GM23338 (cell line): ENCODE results near the gene PKD1L1.

Source experiments
- CREB1 ChIP-seq: fragments of 250-450 bp; sonication (Bioruptor Pico); IDR thresholded peaks from 2 replicates; pipeline ENCODE4 v1.5.0; 2020; ENCODE audit warnings: low read depth, mild to moderate bottlenecking, moderate library complexity
- EZH2 ChIP-seq: fragments of 200-600 bp; sonication (generic); IDR thresholded peaks from one replicate; pipeline ENCODE4 v1.8.0; 2017; ENCODE audit warnings: antibody characterized with exemption, mild to moderate bottlenecking, low read depth; ENCODE audit not compliant: unreplicated experiment
- EZH2phosphoT487 ChIP-seq: fragments of 200-600 bp; sonication (generic); IDR thresholded peaks from one replicate; pipeline ENCODE4 v1.8.1; 2018; ENCODE audit warnings: antibody characterized with exemption; ENCODE audit not compliant: unreplicated experiment
- JUNB ChIP-seq: IDR thresholded peaks from one replicate; pipeline ENCODE4 v1.6.1; 2016; ENCODE audit warnings: antibody characterized with exemption; ENCODE audit not compliant: unreplicated experiment
- NANOG ChIP-seq: IDR thresholded peaks from 2 replicates; pipeline ENCODE4 v1.6.1; 2016; ENCODE audit warnings: antibody characterized with exemption, borderline replicate concordance
- POLR2AphosphoS5 ChIP-seq: IDR thresholded peaks from 2 replicates; pipeline ENCODE4 v1.6.1; 2016; ENCODE audit warnings: antibody characterized with exemption, low read depth
- STAT1 ChIP-seq: IDR thresholded peaks from one replicate; pipeline ENCODE4 v1.6.1; 2016; ENCODE audit warnings: antibody characterized with exemption; ENCODE audit not compliant: unreplicated experiment
- ZNF114 ChIP-seq: fragments of 250-450 bp; sonication (Bioruptor Pico); IDR thresholded peaks from 2 replicates; pipeline ENCODE4 v1.5.0; 2020; ENCODE audit warnings: mild to moderate bottlenecking, moderate library complexity
- ZNF331 ChIP-seq: fragments of 250-450 bp; sonication (Bioruptor Pico); IDR thresholded peaks from 2 replicates; pipeline ENCODE4 v1.5.0; 2020; ENCODE audit warnings: low read depth, mild to moderate bottlenecking, moderate library complexity
- TF ChIP-seq, protein P1 (sequence below), 2 experiments: fragments of 200-600 bp in 1 of 2; sonication (generic) in 1 of 2; conservative IDR thresholded peaks; 2 replicates each; pipeline versions ENCODE4 v1.5.1 to v1.6.1; 2016 to 2017; ENCODE audit warnings: antibody characterized with exemption in 2 of 2, low read depth in 2 of 2, mild to moderate bottlenecking in 2 of 2, moderate library complexity in 1 of 2
- TF ChIP-seq, protein P2 (sequence below): IDR thresholded peaks from one replicate; pipeline ENCODE4 v1.6.1; 2018; ENCODE audit warnings: antibody characterized with exemption; ENCODE audit not compliant: unreplicated experiment
- TF ChIP-seq, protein P3 (sequence below): IDR thresholded peaks from 2 replicates; pipeline ENCODE4 v1.6.1; 2016; ENCODE audit warnings: antibody characterized with exemption
- TF ChIP-seq, protein P4 (sequence below): fragments of 250-450 bp; sonication (Bioruptor Pico); IDR thresholded peaks from 2 replicates; pipeline ENCODE4 v1.5.0; 2020; ENCODE audit warnings: mild to moderate bottlenecking, moderate library complexity

DNA sequence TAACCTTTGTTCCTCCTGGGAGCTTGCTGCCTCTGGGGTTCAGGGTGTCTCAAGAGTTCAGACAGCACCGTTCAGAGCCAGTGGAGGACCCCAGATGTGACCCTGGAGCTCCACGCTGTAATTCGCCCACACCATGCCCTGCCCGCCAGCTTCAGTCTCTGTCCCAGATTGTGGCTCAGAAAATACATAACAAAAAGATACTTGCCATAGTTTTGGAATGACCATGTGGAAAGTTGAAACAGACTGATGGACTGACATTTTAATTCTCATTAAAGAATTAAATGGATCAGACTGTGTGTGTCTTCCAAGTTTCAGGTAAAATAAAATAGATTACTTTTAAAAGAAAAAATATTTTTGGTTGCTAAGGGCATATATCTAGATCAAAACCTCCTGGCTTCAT is 191.6 kb downstream of the PKD1L1 start:
- TF ChIP-seq EZH2phosphoT487 (no peak), POLR2AphosphoS5 (no peak), CREB1 (CRISPR knock-in tag) (no peak), JUNB (no peak), NANOG (no peak), EZH2 (no peak), ZNF114 (no peak), STAT1 (no peak), ZNF331 (no peak)
- TF ChIP-seq, protein P1, sequence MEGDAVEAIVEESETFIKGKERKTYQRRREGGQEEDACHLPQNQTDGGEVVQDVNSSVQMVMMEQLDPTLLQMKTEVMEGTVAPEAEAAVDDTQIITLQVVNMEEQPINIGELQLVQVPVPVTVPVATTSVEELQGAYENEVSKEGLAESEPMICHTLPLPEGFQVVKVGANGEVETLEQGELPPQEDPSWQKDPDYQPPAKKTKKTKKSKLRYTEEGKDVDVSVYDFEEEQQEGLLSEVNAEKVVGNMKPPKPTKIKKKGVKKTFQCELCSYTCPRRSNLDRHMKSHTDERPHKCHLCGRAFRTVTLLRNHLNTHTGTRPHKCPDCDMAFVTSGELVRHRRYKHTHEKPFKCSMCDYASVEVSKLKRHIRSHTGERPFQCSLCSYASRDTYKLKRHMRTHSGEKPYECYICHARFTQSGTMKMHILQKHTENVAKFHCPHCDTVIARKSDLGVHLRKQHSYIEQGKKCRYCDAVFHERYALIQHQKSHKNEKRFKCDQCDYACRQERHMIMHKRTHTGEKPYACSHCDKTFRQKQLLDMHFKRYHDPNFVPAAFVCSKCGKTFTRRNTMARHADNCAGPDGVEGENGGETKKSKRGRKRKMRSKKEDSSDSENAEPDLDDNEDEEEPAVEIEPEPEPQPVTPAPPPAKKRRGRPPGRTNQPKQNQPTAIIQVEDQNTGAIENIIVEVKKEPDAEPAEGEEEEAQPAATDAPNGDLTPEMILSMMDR (conservative IDR thresholded peaks at IDR 0.05; ENCODE audit: low read depth in 2 of 2): no peak
- TF ChIP-seq, protein P2, sequence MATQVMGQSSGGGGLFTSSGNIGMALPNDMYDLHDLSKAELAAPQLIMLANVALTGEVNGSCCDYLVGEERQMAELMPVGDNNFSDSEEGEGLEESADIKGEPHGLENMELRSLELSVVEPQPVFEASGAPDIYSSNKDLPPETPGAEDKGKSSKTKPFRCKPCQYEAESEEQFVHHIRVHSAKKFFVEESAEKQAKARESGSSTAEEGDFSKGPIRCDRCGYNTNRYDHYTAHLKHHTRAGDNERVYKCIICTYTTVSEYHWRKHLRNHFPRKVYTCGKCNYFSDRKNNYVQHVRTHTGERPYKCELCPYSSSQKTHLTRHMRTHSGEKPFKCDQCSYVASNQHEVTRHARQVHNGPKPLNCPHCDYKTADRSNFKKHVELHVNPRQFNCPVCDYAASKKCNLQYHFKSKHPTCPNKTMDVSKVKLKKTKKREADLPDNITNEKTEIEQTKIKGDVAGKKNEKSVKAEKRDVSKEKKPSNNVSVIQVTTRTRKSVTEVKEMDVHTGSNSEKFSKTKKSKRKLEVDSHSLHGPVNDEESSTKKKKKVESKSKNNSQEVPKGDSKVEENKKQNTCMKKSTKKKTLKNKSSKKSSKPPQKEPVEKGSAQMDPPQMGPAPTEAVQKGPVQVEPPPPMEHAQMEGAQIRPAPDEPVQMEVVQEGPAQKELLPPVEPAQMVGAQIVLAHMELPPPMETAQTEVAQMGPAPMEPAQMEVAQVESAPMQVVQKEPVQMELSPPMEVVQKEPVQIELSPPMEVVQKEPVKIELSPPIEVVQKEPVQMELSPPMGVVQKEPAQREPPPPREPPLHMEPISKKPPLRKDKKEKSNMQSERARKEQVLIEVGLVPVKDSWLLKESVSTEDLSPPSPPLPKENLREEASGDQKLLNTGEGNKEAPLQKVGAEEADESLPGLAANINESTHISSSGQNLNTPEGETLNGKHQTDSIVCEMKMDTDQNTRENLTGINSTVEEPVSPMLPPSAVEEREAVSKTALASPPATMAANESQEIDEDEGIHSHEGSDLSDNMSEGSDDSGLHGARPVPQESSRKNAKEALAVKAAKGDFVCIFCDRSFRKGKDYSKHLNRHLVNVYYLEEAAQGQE: no peak
- TF ChIP-seq, protein P3, sequence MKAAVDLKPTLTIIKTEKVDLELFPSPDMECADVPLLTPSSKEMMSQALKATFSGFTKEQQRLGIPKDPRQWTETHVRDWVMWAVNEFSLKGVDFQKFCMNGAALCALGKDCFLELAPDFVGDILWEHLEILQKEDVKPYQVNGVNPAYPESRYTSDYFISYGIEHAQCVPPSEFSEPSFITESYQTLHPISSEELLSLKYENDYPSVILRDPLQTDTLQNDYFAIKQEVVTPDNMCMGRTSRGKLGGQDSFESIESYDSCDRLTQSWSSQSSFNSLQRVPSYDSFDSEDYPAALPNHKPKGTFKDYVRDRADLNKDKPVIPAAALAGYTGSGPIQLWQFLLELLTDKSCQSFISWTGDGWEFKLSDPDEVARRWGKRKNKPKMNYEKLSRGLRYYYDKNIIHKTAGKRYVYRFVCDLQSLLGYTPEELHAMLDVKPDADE: no peak
- TF ChIP-seq, protein P4, sequence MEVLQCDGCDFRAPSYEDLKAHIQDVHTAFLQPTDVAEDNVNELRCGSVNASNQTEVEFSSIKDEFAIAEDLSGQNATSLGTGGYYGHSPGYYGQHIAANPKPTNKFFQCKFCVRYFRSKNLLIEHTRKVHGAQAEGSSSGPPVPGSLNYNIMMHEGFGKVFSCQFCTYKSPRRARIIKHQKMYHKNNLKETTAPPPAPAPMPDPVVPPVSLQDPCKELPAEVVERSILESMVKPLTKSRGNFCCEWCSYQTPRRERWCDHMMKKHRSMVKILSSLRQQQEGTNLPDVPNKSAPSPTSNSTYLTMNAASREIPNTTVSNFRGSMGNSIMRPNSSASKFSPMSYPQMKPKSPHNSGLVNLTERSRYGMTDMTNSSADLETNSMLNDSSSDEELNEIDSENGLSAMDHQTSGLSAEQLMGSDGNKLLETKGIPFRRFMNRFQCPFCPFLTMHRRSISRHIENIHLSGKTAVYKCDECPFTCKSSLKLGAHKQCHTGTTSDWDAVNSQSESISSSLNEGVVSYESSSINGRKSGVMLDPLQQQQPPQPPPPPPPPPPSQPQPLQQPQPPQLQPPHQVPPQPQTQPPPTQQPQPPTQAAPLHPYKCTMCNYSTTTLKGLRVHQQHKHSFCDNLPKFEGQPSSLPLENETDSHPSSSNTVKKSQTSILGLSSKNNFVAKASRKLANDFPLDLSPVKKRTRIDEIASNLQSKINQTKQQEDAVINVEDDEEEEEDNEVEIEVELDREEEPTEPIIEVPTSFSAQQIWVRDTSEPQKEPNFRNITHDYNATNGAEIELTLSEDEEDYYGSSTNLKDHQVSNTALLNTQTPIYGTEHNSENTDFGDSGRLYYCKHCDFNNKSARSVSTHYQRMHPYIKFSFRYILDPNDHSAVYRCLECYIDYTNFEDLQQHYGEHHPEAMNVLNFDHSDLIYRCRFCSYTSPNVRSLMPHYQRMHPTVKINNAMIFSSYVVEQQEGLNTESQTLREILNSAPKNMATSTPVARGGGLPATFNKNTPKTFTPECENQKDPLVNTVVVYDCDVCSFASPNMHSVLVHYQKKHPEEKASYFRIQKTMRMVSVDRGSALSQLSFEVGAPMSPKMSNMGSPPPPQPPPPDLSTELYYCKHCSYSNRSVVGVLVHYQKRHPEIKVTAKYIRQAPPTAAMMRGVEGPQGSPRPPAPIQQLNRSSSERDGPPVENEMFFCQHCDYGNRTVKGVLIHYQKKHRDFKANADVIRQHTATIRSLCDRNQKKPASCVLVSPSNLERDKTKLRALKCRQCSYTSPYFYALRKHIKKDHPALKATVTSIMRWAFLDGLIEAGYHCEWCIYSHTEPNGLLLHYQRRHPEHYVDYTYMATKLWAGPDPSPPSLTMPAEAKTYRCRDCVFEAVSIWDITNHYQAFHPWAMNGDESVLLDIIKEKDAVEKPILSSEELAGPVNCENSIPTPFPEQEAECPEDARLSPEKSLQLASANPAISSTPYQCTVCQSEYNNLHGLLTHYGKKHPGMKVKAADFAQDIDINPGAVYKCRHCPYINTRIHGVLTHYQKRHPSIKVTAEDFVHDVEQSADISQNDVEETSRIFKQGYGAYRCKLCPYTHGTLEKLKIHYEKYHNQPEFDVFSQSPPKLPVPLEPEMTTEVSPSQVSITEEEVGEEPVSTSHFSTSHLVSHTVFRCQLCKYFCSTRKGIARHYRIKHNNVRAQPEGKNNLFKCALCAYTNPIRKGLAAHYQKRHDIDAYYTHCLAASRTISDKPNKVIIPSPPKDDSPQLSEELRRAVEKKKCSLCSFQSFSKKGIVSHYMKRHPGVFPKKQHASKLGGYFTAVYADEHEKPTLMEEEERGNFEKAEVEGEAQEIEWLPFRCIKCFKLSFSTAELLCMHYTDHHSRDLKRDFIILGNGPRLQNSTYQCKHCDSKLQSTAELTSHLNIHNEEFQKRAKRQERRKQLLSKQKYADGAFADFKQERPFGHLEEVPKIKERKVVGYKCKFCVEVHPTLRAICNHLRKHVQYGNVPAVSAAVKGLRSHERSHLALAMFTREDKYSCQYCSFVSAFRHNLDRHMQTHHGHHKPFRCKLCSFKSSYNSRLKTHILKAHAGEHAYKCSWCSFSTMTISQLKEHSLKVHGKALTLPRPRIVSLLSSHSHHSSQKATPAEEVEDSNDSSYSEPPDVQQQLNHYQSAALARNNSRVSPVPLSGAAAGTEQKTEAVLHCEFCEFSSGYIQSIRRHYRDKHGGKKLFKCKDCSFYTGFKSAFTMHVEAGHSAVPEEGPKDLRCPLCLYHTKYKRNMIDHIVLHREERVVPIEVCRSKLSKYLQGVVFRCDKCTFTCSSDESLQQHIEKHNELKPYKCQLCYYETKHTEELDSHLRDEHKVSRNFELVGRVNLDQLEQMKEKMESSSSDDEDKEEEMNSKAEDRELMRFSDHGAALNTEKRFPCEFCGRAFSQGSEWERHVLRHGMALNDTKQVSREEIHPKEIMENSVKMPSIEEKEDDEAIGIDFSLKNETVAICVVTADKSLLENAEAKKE (CRISPR knock-in tag): no peak
